Right atrium auricular region (tissue), 2 donors: ENCODE data around the gene HOXB1. TPM values are rescaled to one million over a fixed set of nuclear protein-coding genes. Genes with fewer than 3 reads are reported as not detected.

Experiments
- DNase-seq: peaks from one replicate; pipeline ENCODE4 v3.0.0-alpha.2; 2019; ENCODE audit warnings: low spot score
- H3K27ac ChIP-seq, 2 donors: fragments of 200-600 bp; sonication (generic); 1 replicate in 1 of 2; 2 replicates in 1 of 2; pipeline ENCODE4 v1.5.1; 2016 to 2019
- H3K27me3 ChIP-seq, 2 donors: fragments of 200-600 bp; sonication (generic); one replicate each; pipeline versions ENCODE4 v1.5.1 to v1.6.0; 2017 to 2019
- H3K36me3 ChIP-seq: fragments of 200-600 bp; sonication (generic); one replicate; pipeline ENCODE4 v1.5.1; 2016
- H3K4me1 ChIP-seq, 2 donors: fragments of 200-600 bp; sonication (generic); one replicate each; pipeline versions ENCODE4 v1.5.1 to v1.6.0; 2017 to 2019
- H3K4me3 ChIP-seq, 2 donors: fragments of 200-600 bp; sonication (generic); 1 replicate in 1 of 2; 2 replicates in 1 of 2; pipeline ENCODE4 v1.5.1; 2017 to 2019; ENCODE audit warnings: mild to moderate bottlenecking in 1 of 2, moderate library complexity in 1 of 2
- H3K9me3 ChIP-seq, 2 donors: fragments of 200-600 bp; sonication (generic); one replicate each; pipeline ENCODE4 v1.5.1; 2019
- CTCF ChIP-seq, 2 donors: fragments of 200-600 bp; sonication (generic); IDR thresholded peaks; one replicate each; pipeline ENCODE4 v1.5.1; 2019; ENCODE audit warnings: antibody characterized with exemption in 2 of 2
- total RNA-seq, 2 donors: library from RNA; depleted of rRNA; stranded (reverse); fragments of >200 nt; gene quantifications; one replicate each; pipeline ENCODE4 v1.1.0, GENCODE V29; 2016

The HOXB1 gene
- total RNA-seq, 2 donors from 2014 or later, result not detected

GRCh38 chr17:48529683-48530009 lies 1.2 kb downstream of the HOXB1 start:
- Histone ChIP-seq H3K9me3 (no peaks in the 10 kb centered on the region), H3K27me3 (peaks cover 0 to 10% of the 10 kb centered on the region in 2 donors)
- no peak for DNase-seq

GRCh38 chr17:48528936-48529682 lies 1.7 kb downstream of the HOXB1 start:
- no peak for DNase-seq
- no peak overlapping the region for H3K27ac ChIP-seq
- H3K4me3 ChIP-seq, result no peak overlapping the region
- H3K9me3 ChIP-seq, result no peaks in the 10 kb centered on the region
- peaks cover 0 to 10% of the 10 kb centered on the region in 2 donors for H3K27me3 ChIP-seq
- peaks cover 0 to 6% of the 10 kb centered on the region in 2 donors for H3K4me1 ChIP-seq
- no peak for TF ChIP-seq CTCF (IDR thresholded peaks at IDR 0.05)
- H3K36me3 ChIP-seq, result no peaks in the 10 kb centered on the region

More at GRCh38 chr17:48529683-48530009, 1.2 kb downstream of the HOXB1 start:
- no peak overlapping the region for H3K27ac ChIP-seq
- H3K36me3 ChIP-seq, result no peaks in the 10 kb centered on the region
- no peak for TF ChIP-seq CTCF (IDR thresholded peaks at IDR 0.05)
- H3K4me1 ChIP-seq, result peaks cover 0 to 6% of the 10 kb centered on the region in 2 donors
- H3K4me3 ChIP-seq, result no peak overlapping the region

GRCh38 chr17:48528153-48528935 lies 2.5 kb downstream of the HOXB1 start:
- no peak for DNase-seq
- H3K27me3 ChIP-seq, result peaks cover 0 to 10% of the 10 kb centered on the region in 2 donors

GRCh38 chr17:48527547-48527932 lies 3.3 kb downstream of the HOXB1 start:
- H3K4me1 ChIP-seq, result peaks cover 0 to 6% of the 10 kb centered on the region in 2 donors
- H3K36me3 ChIP-seq, result no peaks in the 10 kb centered on the region
- no peak for TF ChIP-seq CTCF (IDR thresholded peaks at IDR 0.05)
- no peak overlapping the region for H3K4me3 ChIP-seq
- no peaks in the 10 kb centered on the region for H3K9me3 ChIP-seq
- DNase-seq, result no peak
- peaks cover 0 to 10% of the 10 kb centered on the region in 2 donors for H3K27me3 ChIP-seq
- no peak overlapping the region for H3K27ac ChIP-seq

More at GRCh38 chr17:48528153-48528935, 2.5 kb downstream of the HOXB1 start:
- no peak overlapping the region for H3K4me3 ChIP-seq
- H3K4me1 ChIP-seq, result peaks cover 0 to 6% of the 10 kb centered on the region in 2 donors
- no peaks in the 10 kb centered on the region for H3K36me3 ChIP-seq
- TF ChIP-seq CTCF (IDR thresholded peaks at IDR 0.05), result no peak
- no peak overlapping the region for H3K27ac ChIP-seq
- H3K9me3 ChIP-seq, result no peaks in the 10 kb centered on the region

- H3K36me3 ChIP-seq, result no peaks in the 10 kb centered on the region
- H3K9me3 ChIP-seq, result no peaks in the 10 kb centered on the region
- H3K4me1 ChIP-seq, result peaks cover 0 to 6% of the 10 kb centered on the region in 2 donors
- peaks cover 0 to 10% of the 10 kb centered on the region in 2 donors for H3K27me3 ChIP-seq
- no peak overlapping the region for H3K27ac ChIP-seq
- DNase-seq, result no peak
- TF ChIP-seq CTCF (IDR thresholded peaks at IDR 0.05), result no peak
- no peak overlapping the region for H3K4me3 ChIP-seq
Measured at GRCh38 chr17:48526608-48527546, 3.9 kb downstream of the HOXB1 start.
